SK-N-SH (cell line): Measurements from ENCODE around the gene STXBP1. TPM values are rescaled to one million over a fixed set of nuclear protein-coding genes. Genes with fewer than 3 reads are reported as not detected.

Experiments used
- CTCF ChIA-PET: fragments of 300-600, 350-600 bp; formaldehyde crosslinking; extraction: SDS; loops from one replicate; lab custom pipeline; 2021; lab: Yijun Ruan, JAX
- POLR2A ChIA-PET: fragments of 350-600 bp; sonication (Branson Sonifier 250); formaldehyde crosslinking; extraction: SDS; loops from one replicate; lab custom pipeline; 2020; ENCODE audit warnings: antibody characterized with exemption, inconsistent platforms; lab: Yijun Ruan, JAX
- DNase-seq: peaks from one replicate; pipeline ENCODE4 v3.0.0; 2012
- H2AFZ ChIP-seq: fragments of 200-600 bp; sonication (generic); 2 replicates; pipeline ENCODE4 v1.8.1; 2016; ENCODE audit warnings: antibody characterized with exemption, mild to moderate bottlenecking, low read depth
- H3F3A ChIP-seq: fragments of 200-600 bp; sonication (generic); replicated peaks from 2 replicates; pipeline ENCODE3; 2016; ENCODE audit warnings: antibody characterized with exemption, mild to moderate bottlenecking; ENCODE audit not compliant: insufficient read depth
- H3K27ac ChIP-seq, 2 experiments: fragments of 200-500 bp in 1 of 2; fragments of 200-600 bp in 1 of 2; sonication (Bioruptor generic) in 1 of 2; sonication (generic), shearing (Covaris generic) in 1 of 2; 2 replicates each; pipeline versions ENCODE4 v1.5.1 to v1.6.1; 2014 to 2016; ENCODE audit warnings: low read depth in 2 of 2, inconsistent platforms in 1 of 2, low read length in 1 of 2, mild to moderate bottlenecking in 1 of 2, mixed read lengths in 1 of 2
- H3K27me3 ChIP-seq: fragments of 200-600 bp; sonication (generic), shearing (Covaris generic); 2 replicates; pipeline ENCODE4 v1.6.1; 2016; ENCODE audit warnings: mixed run types; ENCODE audit not compliant: insufficient read depth
- H3K36me3 ChIP-seq, 2 experiments: fragments of 200-500 bp in 1 of 2; fragments of 200-600 bp in 1 of 2; sonication (Bioruptor generic) in 1 of 2; sonication (generic) in 1 of 2; replicated peaks in 1 of 2; 2 replicates each; pipeline versions ENCODE3 to v1.5.1; 2014 to 2016; ENCODE audit warnings: low read length in 1 of 2, mild to moderate bottlenecking in 1 of 2; ENCODE audit not compliant: insufficient read depth in 2 of 2, control insufficient read depth in 1 of 2
- H3K4me1 ChIP-seq, 2 experiments: fragments of 200-500 bp in 1 of 2; fragments of 200-600 bp in 1 of 2; sonication (Bioruptor generic) in 1 of 2; sonication (generic), shearing (Covaris generic) in 1 of 2; 2 replicates each; pipeline versions ENCODE4 v1.5.1 to v1.6.1; 2014 to 2016; ENCODE audit warnings: low read depth in 1 of 2, low read length in 1 of 2, mixed run types in 1 of 2; ENCODE audit not compliant: insufficient read depth in 2 of 2, control insufficient read depth in 1 of 2
- H3K4me2 ChIP-seq: fragments of 200-600 bp; sonication (generic), shearing (Covaris generic); 2 replicates; pipeline ENCODE4 v1.6.1; 2017; ENCODE audit warnings: mixed run types
- H3K4me3 ChIP-seq, 2 experiments: fragments of 200-500 bp in 1 of 2; fragments of 200-600 bp in 1 of 2; sonication (Bioruptor generic) in 1 of 2; sonication (generic), shearing (Covaris generic) in 1 of 2; 2 replicates each; pipeline versions ENCODE4 v1.5.1 to v1.8.1; 2014 to 2016; ENCODE audit warnings: low read depth in 2 of 2, inconsistent platforms in 1 of 2, low read length in 1 of 2, mild to moderate bottlenecking in 1 of 2, mixed read lengths in 1 of 2, moderate library complexity in 1 of 2
- H3K79me2 ChIP-seq: fragments of 200-600 bp; sonication (generic); 2 replicates; pipeline ENCODE4 v1.8.1; 2017; ENCODE audit warnings: mild to moderate bottlenecking; ENCODE audit not compliant: insufficient read depth
- H3K9ac ChIP-seq: fragments of 200-600 bp; sonication (generic); 2 replicates; pipeline ENCODE4 v1.6.1; 2017; ENCODE audit warnings: mixed run types
- H3K9me2 ChIP-seq: fragments of 200-600 bp; sonication (generic); 2 replicates; pipeline ENCODE4 v1.6.1; 2017; ENCODE audit warnings: mixed run types
- H3K9me3 ChIP-seq: fragments of 200-600 bp; sonication (generic); 2 replicates; pipeline ENCODE4 v1.6.1; 2017; ENCODE audit warnings: mixed run types, mild to moderate bottlenecking, moderate library complexity
- H4K20me1 ChIP-seq: fragments of 200-600 bp; sonication (generic); 2 replicates; pipeline ENCODE4 v1.6.1; 2017; ENCODE audit warnings: mild to moderate bottlenecking, mixed run types; ENCODE audit not compliant: insufficient read depth
- CHD2 ChIP-seq: fragments of 150-350 bp; IDR thresholded peaks from 2 replicates; pipeline ENCODE4 v1.6.1; 2018; ENCODE audit warnings: low read length; ENCODE audit not compliant: partially characterized antibody
- ELF1 ChIP-seq: IDR thresholded peaks from 2 replicates; pipeline ENCODE4 v1.4.0; 2012
- EP300 ChIP-seq, 2 experiments: IDR thresholded peaks; 2 replicates each; pipeline versions ENCODE4 v1.4.0 to v1.6.1; 2012; ENCODE audit warnings: borderline replicate concordance in 1 of 2, low read depth in 1 of 2, low read length in 1 of 2
- EZH2phosphoT487 ChIP-seq: fragments of 200-600 bp; sonication (generic); IDR thresholded peaks from 2 replicates; pipeline ENCODE4 v1.6.1; 2017; ENCODE audit warnings: low read depth, mixed run types, mild to moderate bottlenecking, antibody characterized with exemption, moderate library complexity, borderline replicate concordance
- FOXJ3 ChIP-seq: sonication (generic); formaldehyde crosslinking; IDR thresholded peaks from 2 replicates; pipeline ENCODE4 v1.5.1; 2020; ENCODE audit warnings: mild to moderate bottlenecking, missing genetic modification reagents
- GATA2 ChIP-seq: sonication (generic); formaldehyde crosslinking; IDR thresholded peaks from 2 replicates; pipeline ENCODE4 v1.5.0; 2020; ENCODE audit warnings: mild to moderate bottlenecking, missing genetic modification reagents
- MEF2A ChIP-seq: IDR thresholded peaks from 2 replicates; pipeline ENCODE4 v1.4.0; 2012; ENCODE audit warnings: low read depth, borderline replicate concordance
- NFIC ChIP-seq: IDR thresholded peaks from 2 replicates; pipeline ENCODE4 v1.4.0; 2012; ENCODE audit warnings: borderline replicate concordance
- RAD21 ChIP-seq: IDR thresholded peaks from 2 replicates; pipeline ENCODE4 v1.6.1; 2012; ENCODE audit warnings: mild to moderate bottlenecking, low read length
- RCOR1 ChIP-seq: fragments of 150-350 bp; IDR thresholded peaks from 2 replicates; pipeline ENCODE4 v1.6.1; 2017; ENCODE audit warnings: antibody characterized with exemption, low read length
- REST ChIP-seq: IDR thresholded peaks from 2 replicates; pipeline ENCODE4 v1.6.1; 2012; ENCODE audit warnings: mild to moderate bottlenecking, low read depth, low read length, moderate library complexity
- RFX5 ChIP-seq: IDR thresholded peaks from 2 replicates; pipeline ENCODE4 v1.6.1; 2012; ENCODE audit warnings: mild to moderate bottlenecking, improper control_type of control experiment, low read length
- RXRA ChIP-seq: IDR thresholded peaks from 2 replicates; pipeline ENCODE4 v1.4.0; 2012; ENCODE audit warnings: low read depth, mild to moderate bottlenecking, borderline replicate concordance
- SIN3A ChIP-seq: IDR thresholded peaks from 2 replicates; pipeline ENCODE4 v1.6.1; 2012; ENCODE audit warnings: low read depth, mild to moderate bottlenecking, low read length, moderate library complexity, borderline replicate concordance
- YY1 ChIP-seq: IDR thresholded peaks from 2 replicates; pipeline ENCODE4 v1.4.0; 2012; ENCODE audit warnings: low read depth, mild to moderate bottlenecking
- WGBS: methylation state at CpG from one replicate; pipeline ENCODE4 v1.1.6; 2017; ENCODE audit warnings: low lambda C conversion rate; 5-methylcytosine and 5-hydroxymethylcytosine counted together
- polyA plus RNA-seq, 3 experiments: library from polyadenylated mRNA; depleted of rRNA; stranded (reverse); fragments of >200 nt; gene quantifications; 2 replicates each; pipeline ENCODE4 v1.2.3, GENCODE V29; 2012
- TF ChIP-seq, protein P1 (sequence below): IDR thresholded peaks from 2 replicates; pipeline ENCODE4 v1.4.0; 2012; ENCODE audit warnings: low read depth
- TF ChIP-seq, protein P2 (sequence below): IDR thresholded peaks from 2 replicates; pipeline ENCODE4; 2012

Gene STXBP1
- polyA plus RNA-seq, 1 of the 3 experiments (the other 2 are of a cell fraction): 44.3 TPM

DNA sequence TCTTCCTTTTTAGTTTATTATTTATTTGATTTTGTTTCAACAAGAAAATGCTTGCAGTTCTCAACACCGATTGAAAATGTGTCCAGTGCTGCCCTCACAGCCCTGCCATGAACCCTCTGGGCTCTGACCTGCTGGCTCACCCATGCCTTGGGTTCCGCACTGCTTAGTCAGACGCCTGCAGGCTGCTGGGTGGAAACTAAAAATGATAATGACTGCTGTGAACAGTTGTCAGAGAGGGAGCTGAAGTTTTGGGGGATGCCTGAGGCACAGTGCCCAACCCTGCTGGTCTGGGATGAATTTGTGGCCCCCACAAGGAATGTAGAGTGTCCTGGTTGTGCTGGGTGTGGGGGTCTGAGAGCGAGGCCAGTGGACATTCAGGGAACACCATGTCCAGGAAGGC is 72.5 kb downstream of the STXBP1 start (continued):
- TF ChIP-seq NFIC (no peak), FOXJ3 (CRISPR knock-in tag) (no peak), YY1 (no peak), RXRA (no peak)
- TF ChIP-seq, protein P1, sequence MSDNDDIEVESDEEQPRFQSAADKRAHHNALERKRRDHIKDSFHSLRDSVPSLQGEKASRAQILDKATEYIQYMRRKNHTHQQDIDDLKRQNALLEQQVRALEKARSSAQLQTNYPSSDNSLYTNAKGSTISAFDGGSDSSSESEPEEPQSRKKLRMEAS: no peak
- TF ChIP-seq, protein P2, sequence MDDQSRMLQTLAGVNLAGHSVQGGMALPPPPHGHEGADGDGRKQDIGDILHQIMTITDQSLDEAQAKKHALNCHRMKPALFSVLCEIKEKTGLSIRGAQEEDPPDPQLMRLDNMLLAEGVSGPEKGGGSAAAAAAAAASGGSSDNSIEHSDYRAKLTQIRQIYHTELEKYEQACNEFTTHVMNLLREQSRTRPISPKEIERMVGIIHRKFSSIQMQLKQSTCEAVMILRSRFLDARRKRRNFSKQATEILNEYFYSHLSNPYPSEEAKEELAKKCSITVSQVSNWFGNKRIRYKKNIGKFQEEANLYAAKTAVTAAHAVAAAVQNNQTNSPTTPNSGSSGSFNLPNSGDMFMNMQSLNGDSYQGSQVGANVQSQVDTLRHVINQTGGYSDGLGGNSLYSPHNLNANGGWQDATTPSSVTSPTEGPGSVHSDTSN: no peak

DNA sequence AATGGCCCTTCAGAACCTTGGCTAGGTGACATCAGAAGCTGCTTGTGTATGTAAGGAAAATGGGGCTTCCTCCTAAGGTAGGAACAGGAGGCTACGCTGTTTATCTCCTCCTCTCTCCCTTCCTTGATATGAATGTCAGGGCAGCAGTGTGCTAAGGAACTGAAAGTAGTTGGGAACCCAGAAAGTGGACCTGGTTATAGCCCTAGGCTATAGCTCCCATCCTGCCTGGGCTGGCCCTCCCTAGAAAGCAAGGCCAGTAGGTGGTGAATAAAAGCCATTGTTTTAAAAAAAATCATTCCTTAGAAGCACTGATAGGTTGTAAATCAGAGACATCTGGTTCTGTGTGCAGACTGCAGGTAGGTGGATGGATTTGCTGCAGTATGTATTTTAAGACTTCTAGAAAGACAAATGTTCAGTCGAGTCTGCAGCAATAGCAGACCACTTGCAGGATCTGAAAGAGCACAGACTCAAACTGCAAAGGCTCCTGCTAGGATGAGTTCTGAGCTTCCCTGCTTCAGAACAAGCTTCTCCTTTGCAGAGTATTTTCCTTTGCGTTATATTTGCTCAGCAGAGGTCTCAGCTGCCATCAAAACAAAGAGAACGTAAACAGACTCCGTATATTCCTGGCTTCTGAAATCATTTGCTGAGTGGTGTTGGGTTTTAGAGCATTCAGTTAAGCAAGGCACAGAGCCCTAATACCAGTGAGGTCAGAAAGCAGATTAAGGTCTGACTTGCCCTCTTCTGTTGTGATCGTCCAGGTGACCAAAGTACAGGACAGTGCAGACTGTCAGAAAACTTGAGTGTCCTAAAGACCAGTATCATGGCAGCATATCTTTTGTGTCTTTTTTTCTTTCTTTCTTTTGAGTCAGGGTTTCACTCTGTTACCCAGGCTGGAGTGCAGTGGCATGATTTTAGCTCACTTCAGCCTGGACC is 74.7 kb downstream of the STXBP1 start:
- H3F3A ChIP-seq: no peaks in the 10 kb centered on the region
- CTCF ChIA-PET: interaction anchor here (1.0 to 1.9 kb wide), 6 partner anchors 13 to 183 kb away, joined by 3 to 5 read pairs (median 4); no protein-coding TSS in a partner anchor
- no peak overlapping the region for H3K4me3 ChIP-seq
- WGBS: 93% methylated on average over 6 of the region's 6 CpGs
- POLR2A ChIA-PET: no interaction called here
- no peaks in the 10 kb centered on the region for H4K20me1 ChIP-seq
- H3K36me3 ChIP-seq: peaks cover 18 to 63% of the 10 kb centered on the region in 2 experiments
- H3K9me2 ChIP-seq: no peaks in the 10 kb centered on the region
- H3K79me2 ChIP-seq: no peaks in the 10 kb centered on the region
- TF ChIP-seq, protein P1: no peak
- TF ChIP-seq SIN3A (no peak), GATA2 (CRISPR knock-in tag) (no peak), REST (no peak), RCOR1 (no peak), RAD21 (no peak), EP300 (IDR thresholded peaks at IDR 0.05; ENCODE audit: borderline replicate concordance in 1 of 2, low read depth in 1 of 2, low read length in 1 of 2) (no peak), ELF1 (no peak), RFX5 (no peak), MEF2A (no peak), EZH2phosphoT487 (no peak), NFIC (no peak), CHD2 (no peak)
- DNase-seq: no peak
- H3K9me3 ChIP-seq: no peaks in the 10 kb centered on the region
- no peaks in the 10 kb centered on the region for H3K27me3 ChIP-seq
- H3K27ac ChIP-seq: no peak overlapping the region; a peak in 1 of 4 replicates
- H3K9ac ChIP-seq: no peak overlapping the region
- H2AFZ ChIP-seq: no peak overlapping the region
- no peak overlapping the region for H3K4me2 ChIP-seq
- H3K4me1 ChIP-seq: peaks cover 0 to 3% of the 10 kb centered on the region in 2 experiments; a peak in 1 of 4 replicates
